Immature natural killer cell (primary cell): ENCODE measurements around the gene EPC2. TPM values are rescaled to one million over a fixed set of nuclear protein-coding genes. Genes with fewer than 3 reads are reported as not detected.

ENCODE experiments used
- DNase-seq, 3 donors: peaks; one replicate each; pipeline ENCODE4 v3.0.0; 2022; ENCODE audit warnings: mixed read lengths in 1 of 3
- H3K27ac Mint-ChIP-seq, 6 donors: one replicate each; pipeline ENCODE4 v1.8.0; 2020; ENCODE audit warnings: mixed read lengths in 6 of 6, mild to moderate bottlenecking in 5 of 6, inconsistent platforms in 4 of 6, moderate library complexity in 3 of 6
- H3K27me3 Mint-ChIP-seq, 3 donors: one replicate each; pipeline ENCODE4 v1.8.0; 2020 to 2021; ENCODE audit warnings: low read depth in 3 of 3, mild to moderate bottlenecking in 3 of 3, mixed read lengths in 3 of 3, moderate library complexity in 3 of 3, inconsistent platforms in 1 of 3
- H3K36me3 Mint-ChIP-seq, 3 donors: one replicate each; pipeline ENCODE4 v1.8.0; 2020; ENCODE audit warnings: mixed read lengths in 3 of 3, inconsistent platforms in 2 of 3, mild to moderate bottlenecking in 2 of 3
- H3K4me1 Mint-ChIP-seq, 2 donors: one replicate each; pipeline ENCODE4 v1.8.0; 2020; ENCODE audit warnings: inconsistent platforms in 2 of 2, mild to moderate bottlenecking in 2 of 2, mixed read lengths in 2 of 2, moderate library complexity in 1 of 2
- H3K4me3 Mint-ChIP-seq, 5 donors: one replicate each; pipeline ENCODE4 v1.8.0; 2020; ENCODE audit warnings: mild to moderate bottlenecking in 5 of 5, mixed read lengths in 5 of 5, inconsistent platforms in 3 of 5, moderate library complexity in 3 of 5
- H3K9me3 Mint-ChIP-seq, 6 donors: one replicate each; pipeline ENCODE4 v1.8.0; 2020; ENCODE audit warnings: mild to moderate bottlenecking in 6 of 6, mixed read lengths in 6 of 6, inconsistent platforms in 4 of 6, moderate library complexity in 3 of 6
- polyA plus RNA-seq, 3 donors: library from polyadenylated mRNA; unstranded; fragments of 300-500 nt; fragmentation: Illumina TruSeq; gene quantifications; one replicate each; pipeline ENCODE4 v1.2.3, GENCODE V29; 2021

EPC2 gene
- polyA plus RNA-seq, result 1 to 10 TPM; 1.8 to 2.8 (median 2.8) TPM

GRCh38 chr2:148643998-148644882 lies at the start of gene EPC2:
Gene EPC2 (plus strand): TSS chr2:148644751. CDS start chr2:148645018, 267 bp downstream.
- H3K27me3 Mint-ChIP-seq, result peaks cover 3 to 12% (median 11%) of the 10 kb centered on the region in 3 donors
- peaks cover 26 to 32% of the 10 kb centered on the region in 2 donors for H3K4me1 Mint-ChIP-seq
- H3K36me3 Mint-ChIP-seq, result no peaks in the 10 kb centered on the region
- peak within 1 kb of the TSS; percentile 89 to 98 (median 96) for H3K4me3 Mint-ChIP-seq
- H3K9me3 Mint-ChIP-seq, result no peaks in the 10 kb centered on the region
- H3K27ac Mint-ChIP-seq, result peak within 1 kb of the TSS; percentile 91 to 98 (median 97)
- peak; percentile 88 to 91 (median 91) for DNase-seq

- H3K27me3 Mint-ChIP-seq, result peaks cover 0 to 5% (median 1%) of the 10 kb centered on the region in 3 donors
- no peaks in the 10 kb centered on the region for H3K4me1 Mint-ChIP-seq
- no peak overlapping the region for H3K4me3 Mint-ChIP-seq
- H3K9me3 Mint-ChIP-seq, result peaks cover 0 to 3% (median 0%) of the 10 kb centered on the region in 6 donors
- DNase-seq, result no peak
- no peak overlapping the region for H3K27ac Mint-ChIP-seq
- H3K36me3 Mint-ChIP-seq, result no peaks in the 10 kb centered on the region
These were observed 48.5 kb upstream of the EPC2 start for GRCh38 chr2:148596018-148596417.

- Mint-ChIP-seq H3K4me1 (no peaks in the 10 kb centered on the region), H3K4me3 (no peak overlapping the region), H3K27me3 (peaks cover under 1 to 11% (median 7%) of the 10 kb centered on the region in 3 donors), H3K9me3 (peaks cover 0 to 3% (median 0%) of the 10 kb centered on the region in 6 donors), H3K36me3 (no peaks in the 10 kb centered on the region), H3K27ac (no peak overlapping the region)
- DNase-seq, result no peak
These were observed 45.2 kb upstream of the EPC2 start for GRCh38 chr2:148599109-148599991.

GRCh38 chr2:148602885-148603561 lies 41.5 kb upstream of the EPC2 start:
- peaks cover 2 to 7% (median 6%) of the 10 kb centered on the region in 3 donors for H3K27me3 Mint-ChIP-seq
- H3K36me3 Mint-ChIP-seq, result no peaks in the 10 kb centered on the region
- no peaks in the 10 kb centered on the region for H3K4me1 Mint-ChIP-seq
- H3K27ac Mint-ChIP-seq, result no peak overlapping the region
- H3K4me3 Mint-ChIP-seq, result no peak overlapping the region
- peaks cover 0 to 3% (median 0%) of the 10 kb centered on the region in 6 donors for H3K9me3 Mint-ChIP-seq
- DNase-seq, result no peak

- Mint-ChIP-seq H3K27ac (no peak overlapping the region), H3K27me3 (peaks cover 2 to 7% (median 6%) of the 10 kb centered on the region in 3 donors), H3K4me1 (no peaks in the 10 kb centered on the region), H3K36me3 (no peaks in the 10 kb centered on the region), H3K9me3 (no peaks in the 10 kb centered on the region), H3K4me3 (no peak overlapping the region)
- DNase-seq, result no peak
These were observed 41.0 kb upstream of the EPC2 start for GRCh38 chr2:148603562-148603920.

- Mint-ChIP-seq H3K9me3 (no peaks in the 10 kb centered on the region), H3K27ac (no peak overlapping the region), H3K4me1 (no peaks in the 10 kb centered on the region), H3K36me3 (no peaks in the 10 kb centered on the region), H3K27me3 (peaks cover 2 to 9% (median 6%) of the 10 kb centered on the region in 3 donors), H3K4me3 (no peak overlapping the region)
- DNase-seq, result no peak
These were observed 39.6 kb upstream of the EPC2 start for GRCh38 chr2:148604927-148605326.

GRCh38 chr2:148607566-148607965 lies 37.0 kb upstream of the EPC2 start:
- DNase-seq, result no peak
- Mint-ChIP-seq H3K9me3 (no peaks in the 10 kb centered on the region), H3K4me3 (no peak overlapping the region), H3K36me3 (no peaks in the 10 kb centered on the region), H3K27me3 (peaks cover 2 to 4% (median 3%) of the 10 kb centered on the region in 3 donors), H3K27ac (no peak overlapping the region), H3K4me1 (no peaks in the 10 kb centered on the region)

- Mint-ChIP-seq H3K4me1 (no peaks in the 10 kb centered on the region), H3K27me3 (peaks cover 0 to 3% (median 3%) of the 10 kb centered on the region in 3 donors), H3K27ac (no peak overlapping the region), H3K36me3 (no peaks in the 10 kb centered on the region), H3K4me3 (no peak overlapping the region), H3K9me3 (no peaks in the 10 kb centered on the region)
- DNase-seq, result no peak
These were observed 31.1 kb upstream of the EPC2 start for GRCh38 chr2:148613231-148614013.

- no peaks in the 10 kb centered on the region for H3K9me3 Mint-ChIP-seq
- DNase-seq, result no peak
- H3K36me3 Mint-ChIP-seq, result no peaks in the 10 kb centered on the region
- peaks cover 0 to 3% (median 0%) of the 10 kb centered on the region in 3 donors for H3K27me3 Mint-ChIP-seq
- H3K4me1 Mint-ChIP-seq, result no peaks in the 10 kb centered on the region
- H3K4me3 Mint-ChIP-seq, result no peak overlapping the region
- H3K27ac Mint-ChIP-seq, result no peak overlapping the region
These were observed 30.6 kb upstream of the EPC2 start for GRCh38 chr2:148614014-148614321.

- Mint-ChIP-seq H3K27me3 (peaks cover 0 to 3% (median 0%) of the 10 kb centered on the region in 3 donors), H3K9me3 (no peaks in the 10 kb centered on the region), H3K4me1 (no peaks in the 10 kb centered on the region), H3K36me3 (no peaks in the 10 kb centered on the region), H3K4me3 (no peak overlapping the region), H3K27ac (no peak overlapping the region)
- DNase-seq, result no peak
These were observed 30.1 kb upstream of the EPC2 start for GRCh38 chr2:148614322-148615049.

GRCh38 chr2:148615381-148615841 lies 29.1 kb upstream of the EPC2 start:
- H3K9me3 Mint-ChIP-seq, result no peaks in the 10 kb centered on the region
- peaks cover 0 to 3% (median 0%) of the 10 kb centered on the region in 3 donors for H3K27me3 Mint-ChIP-seq
- no peak overlapping the region for H3K27ac Mint-ChIP-seq
- no peak for DNase-seq
- H3K4me3 Mint-ChIP-seq, result no peak overlapping the region
- H3K36me3 Mint-ChIP-seq, result no peaks in the 10 kb centered on the region
- H3K4me1 Mint-ChIP-seq, result no peaks in the 10 kb centered on the region

GRCh38 chr2:148616662-148617061 lies 27.9 kb upstream of the EPC2 start:
- DNase-seq, result no peak
- Mint-ChIP-seq H3K27me3 (peaks cover 0 to 4% (median 0%) of the 10 kb centered on the region in 3 donors), H3K4me3 (no peak overlapping the region), H3K4me1 (no peaks in the 10 kb centered on the region), H3K9me3 (no peaks in the 10 kb centered on the region), H3K36me3 (no peaks in the 10 kb centered on the region), H3K27ac (no peak overlapping the region)
